HG02870 (cell line): Measurements from ENCODE around the gene RAB11FIP5.

Experiments used
- ATAC-seq: cut with Tn5 transposase; IDR thresholded peaks from one replicate; pipeline ENCODE4 v1.9.1; 2021; ENCODE audit warnings: mild to moderate bottlenecking, moderate library complexity; ENCODE audit not compliant: unreplicated experiment

Gene RAB11FIP5

DNA sequence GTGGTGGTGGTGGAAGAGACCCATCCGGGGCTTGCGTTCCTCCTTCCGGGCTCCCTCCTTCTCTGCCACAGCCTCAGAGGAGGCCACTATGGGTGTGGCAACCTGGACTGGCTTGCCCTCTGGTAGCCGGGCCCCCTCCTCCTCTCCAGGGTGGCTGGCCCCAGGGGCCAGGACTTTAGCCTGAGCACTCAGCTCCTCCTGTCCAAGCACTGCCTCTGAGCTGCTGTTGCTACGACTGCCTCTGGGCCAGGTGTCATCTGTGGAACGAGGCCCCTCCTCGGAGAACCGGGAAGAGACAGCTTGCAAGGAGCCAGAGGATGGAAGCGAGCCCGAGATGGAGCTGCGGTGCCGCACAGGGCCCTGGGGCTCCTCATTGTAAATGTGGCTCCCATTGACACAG, 24.5 kb downstream of the RAB11FIP5 start:
- ATAC-seq = no peak

- no peak for ATAC-seq
Observed at GRCh38 chr2:73087311-73087710, 25.4 kb downstream of the RAB11FIP5 start.

- ATAC-seq = peak; percentile 80
Observed at GRCh38 chr2:73085691-73086090, 27.1 kb downstream of the RAB11FIP5 start.

GRCh38 chr2:73084971-73085370, 27.8 kb downstream of the RAB11FIP5 start:
- ATAC-seq = no peak

GRCh38 chr2:73083886-73084800, 28.6 kb downstream of the RAB11FIP5 start:
- ATAC-seq = no peak

GRCh38 chr2:73082523-73083410, 30.0 kb downstream of the RAB11FIP5 start:
- ATAC-seq = no peak

DNA sequence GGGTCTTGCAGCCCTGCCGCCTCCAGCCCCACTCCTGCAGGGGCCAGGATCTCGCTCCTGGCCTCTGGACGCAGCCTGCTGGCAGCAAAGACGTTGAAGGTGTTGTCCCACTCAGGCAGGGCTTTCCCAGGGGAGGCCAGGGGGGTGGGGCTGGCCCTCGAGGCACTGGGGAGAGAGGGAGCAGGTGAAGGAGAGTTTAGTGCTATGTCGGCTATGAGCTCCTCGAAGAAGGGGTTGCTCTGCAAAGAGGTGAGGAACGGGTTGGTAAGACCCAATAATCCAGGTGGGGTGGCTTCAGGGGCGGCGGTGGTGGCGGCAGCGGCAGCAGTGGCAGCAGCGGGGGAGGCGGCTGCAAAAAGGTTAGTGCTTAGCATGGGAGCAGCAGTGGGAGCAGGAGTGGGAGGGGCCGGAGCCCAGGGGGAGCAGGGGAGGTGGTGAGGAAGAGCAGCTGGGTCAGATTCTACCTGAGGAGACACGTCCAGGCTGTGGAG, 31.5 kb downstream of the RAB11FIP5 start:
- ATAC-seq = no peak

DNA sequence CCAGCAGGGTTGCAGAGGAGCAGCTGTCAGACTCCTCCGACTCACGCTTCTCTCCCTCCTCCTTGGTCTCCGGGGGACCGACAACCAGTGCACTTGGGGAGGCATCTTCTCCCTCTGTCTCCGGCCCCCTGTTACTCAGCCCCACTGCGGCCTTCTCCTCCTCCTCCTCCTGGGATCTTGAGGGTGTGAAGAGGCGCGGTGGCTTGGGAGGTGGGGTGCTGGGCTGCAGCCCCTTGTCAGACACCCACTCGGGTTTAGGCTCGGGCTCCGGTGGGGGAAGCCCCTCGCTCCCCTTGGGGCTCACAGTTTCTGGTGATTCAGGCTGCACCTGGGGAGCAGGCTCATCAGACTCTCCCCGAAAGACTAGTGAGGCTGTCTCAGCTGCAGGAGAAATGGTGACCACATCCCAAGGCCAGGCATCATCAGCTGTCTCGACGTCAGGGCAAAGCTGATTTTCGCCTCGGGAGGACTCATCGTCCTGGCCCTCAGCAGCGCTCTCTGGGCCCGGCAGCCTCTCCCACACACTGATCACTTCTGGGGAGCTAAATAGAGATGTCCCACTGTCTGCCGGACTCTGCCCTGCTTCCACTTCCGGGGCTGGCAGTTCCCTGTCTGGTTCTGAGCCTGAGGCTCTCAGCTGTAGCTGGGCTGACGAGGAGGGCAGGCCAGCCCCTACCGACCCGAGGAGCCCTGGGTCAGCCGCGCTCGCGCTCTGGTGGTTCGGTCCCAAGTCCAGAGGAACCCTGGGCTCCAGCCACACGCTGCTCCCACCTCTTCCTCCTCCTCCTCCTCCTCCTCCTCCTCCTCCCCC, 32.2 kb downstream of the RAB11FIP5 start:
- ATAC-seq = no peak

DNA sequence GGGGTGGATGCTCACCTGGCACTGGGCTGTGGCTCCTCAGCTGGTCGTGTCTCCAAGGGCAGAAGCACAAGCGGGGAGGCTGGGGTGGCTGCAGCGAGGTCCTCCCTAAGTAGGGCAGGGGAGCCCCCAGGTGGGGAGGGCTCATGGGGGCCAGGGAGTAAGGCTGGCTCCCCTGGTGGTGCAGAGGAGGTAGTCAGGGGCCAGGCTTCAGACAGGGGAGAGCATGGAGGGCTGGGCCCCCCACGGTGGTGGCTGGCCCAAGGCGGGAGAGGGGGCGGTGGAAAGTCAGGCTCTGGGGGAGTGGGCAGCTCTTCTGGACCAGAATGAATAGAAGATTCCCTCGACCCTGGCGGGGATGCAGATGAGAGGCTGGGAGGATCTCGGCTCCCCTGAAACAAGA, 33.1 kb downstream of the RAB11FIP5 start:
- ATAC-seq = no peak

GRCh38 chr2:73078457-73079411, 34.0 kb downstream of the RAB11FIP5 start:
- ATAC-seq = no peak

GRCh38 chr2:73077424-73077795, 35.3 kb downstream of the RAB11FIP5 start:
- ATAC-seq = no peak

- ATAC-seq = no peak
Observed at GRCh38 chr2:73076701-73077423, 35.9 kb downstream of the RAB11FIP5 start.

- no peak for ATAC-seq
Observed at GRCh38 chr2:73075477-73076373, 37.0 kb downstream of the RAB11FIP5 start.

DNA sequence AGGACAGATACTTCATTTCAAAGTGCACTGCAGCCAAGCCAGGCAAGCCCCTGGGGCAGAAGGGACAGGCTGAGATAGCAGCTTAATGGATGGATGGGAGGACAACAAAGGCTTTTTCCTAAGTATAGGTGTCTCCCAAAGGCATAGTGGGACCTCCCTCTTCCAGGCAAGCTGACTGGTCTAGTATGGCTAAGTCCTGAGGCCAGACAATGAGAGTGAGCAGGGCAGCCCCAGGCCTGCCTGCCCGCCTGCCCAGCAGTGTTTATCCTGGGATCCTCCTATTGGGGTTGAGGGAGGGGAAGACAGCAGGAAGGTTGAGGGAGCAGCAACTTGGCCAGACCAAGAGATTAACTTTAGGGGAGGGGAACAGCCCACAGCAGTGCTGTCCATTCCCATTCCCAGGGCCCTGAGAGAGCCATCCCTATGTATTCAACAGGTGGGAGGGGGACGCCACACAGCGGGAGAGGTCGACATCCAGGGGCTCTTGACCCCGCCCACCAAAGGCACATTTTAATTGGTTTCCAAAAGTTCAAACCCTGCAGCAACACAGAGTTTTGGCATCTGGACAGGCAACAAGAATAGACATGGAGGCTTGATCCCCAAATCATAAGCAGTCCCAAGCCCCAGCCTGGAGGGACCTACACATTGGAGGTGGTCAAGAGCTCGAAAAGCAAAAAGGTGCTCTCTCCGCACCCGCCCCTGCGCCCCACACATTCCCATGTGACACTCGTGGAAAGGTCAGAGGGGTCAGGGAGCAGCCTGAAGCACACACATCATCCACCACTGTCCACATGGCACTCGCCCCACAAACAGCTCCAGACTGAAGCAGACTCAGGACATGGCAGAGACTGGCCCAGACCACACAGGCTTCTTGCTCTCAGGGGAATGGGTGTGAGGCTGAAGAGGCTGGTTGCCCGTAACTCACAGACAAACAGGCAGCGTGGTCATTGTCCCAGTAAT, 38.4 kb downstream of the RAB11FIP5 start:
- no peak for ATAC-seq

DNA sequence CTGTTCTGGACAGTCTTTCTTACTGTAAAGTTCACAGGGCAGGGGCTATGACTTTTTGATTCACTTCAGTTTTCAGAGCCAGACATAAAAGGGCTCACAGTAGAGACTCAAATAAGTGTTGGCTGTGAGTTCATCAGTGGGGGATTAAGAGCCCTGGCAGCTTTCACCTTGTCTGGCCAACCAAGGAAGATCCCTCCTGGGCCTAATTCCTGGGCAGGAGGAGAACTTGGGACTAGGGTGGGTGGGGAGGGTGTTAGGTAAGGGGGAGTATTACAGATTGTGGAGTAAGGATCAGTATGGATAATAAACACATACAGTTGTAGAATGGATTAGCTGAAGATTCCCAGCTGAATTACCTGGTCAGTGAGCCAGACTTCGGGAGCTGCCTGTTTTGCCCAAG, 40.3 kb downstream of the RAB11FIP5 start:
- no peak for ATAC-seq

DNA sequence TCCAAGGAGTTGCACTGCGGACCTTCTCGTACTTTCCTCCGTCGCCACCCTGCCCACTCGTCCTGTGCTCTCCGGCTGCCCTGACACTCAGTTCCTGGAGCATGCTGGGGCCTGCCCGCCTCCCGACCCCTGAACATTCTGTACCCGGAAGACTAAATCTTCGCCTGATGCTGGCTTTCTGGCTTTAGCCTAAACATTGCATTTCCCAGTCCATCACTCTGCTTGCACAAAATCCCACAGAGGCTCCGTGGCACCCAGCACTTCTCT, 40.7 kb downstream of the RAB11FIP5 start:
- ATAC-seq = peak; percentile 4
